Ovary (tissue), 3 donors: ENCODE measurements around the gene FMN1.

ENCODE experiments used
- EP300 ChIP-seq: sonication (generic); formaldehyde crosslinking; IDR thresholded peaks from one replicate; pipeline ENCODE4 v1.6.1; 2017; ENCODE audit warnings: antibody characterized with exemption
- POLR2A ChIP-seq: fragments of 450-650 bp; IDR thresholded peaks from one replicate; pipeline ENCODE4 v1.6.1; 2017; ENCODE audit warnings: antibody characterized with exemption, mild to moderate bottlenecking, moderate library complexity
- TF ChIP-seq, protein P1 (sequence below), 3 donors: fragments of 450-650 bp in 2 of 3; fragments of 200-600 bp in 1 of 3; IDR thresholded peaks; one replicate each; pipeline versions ENCODE4 v1.5.1 to v1.8.0; 2016 to 2022; ENCODE audit warnings: antibody characterized with exemption in 3 of 3, mild to moderate bottlenecking in 1 of 3
- donor health status: DM: no; HTN: no; CAD: no.

DNA sequence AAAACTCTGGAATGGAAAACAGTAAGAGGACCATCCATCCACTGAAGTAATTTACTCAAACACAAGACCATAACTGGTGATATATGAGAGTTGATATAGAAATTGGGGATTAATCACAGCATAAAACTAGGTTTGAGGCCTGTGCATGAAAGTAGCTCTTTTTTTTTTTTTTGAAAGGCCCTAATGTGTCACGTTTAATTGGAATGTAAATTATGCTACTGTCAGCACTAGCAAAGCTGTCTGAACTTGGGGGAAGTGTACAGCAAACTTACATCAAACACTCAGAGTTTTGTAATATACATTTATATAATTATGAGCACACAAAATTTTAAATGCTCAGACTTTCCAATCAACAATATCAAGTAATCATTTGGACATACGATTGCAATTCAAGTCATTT lies 322.6 kb downstream of the FMN1 start:
- TF ChIP-seq POLR2A = no peak
- TF ChIP-seq, protein P1, sequence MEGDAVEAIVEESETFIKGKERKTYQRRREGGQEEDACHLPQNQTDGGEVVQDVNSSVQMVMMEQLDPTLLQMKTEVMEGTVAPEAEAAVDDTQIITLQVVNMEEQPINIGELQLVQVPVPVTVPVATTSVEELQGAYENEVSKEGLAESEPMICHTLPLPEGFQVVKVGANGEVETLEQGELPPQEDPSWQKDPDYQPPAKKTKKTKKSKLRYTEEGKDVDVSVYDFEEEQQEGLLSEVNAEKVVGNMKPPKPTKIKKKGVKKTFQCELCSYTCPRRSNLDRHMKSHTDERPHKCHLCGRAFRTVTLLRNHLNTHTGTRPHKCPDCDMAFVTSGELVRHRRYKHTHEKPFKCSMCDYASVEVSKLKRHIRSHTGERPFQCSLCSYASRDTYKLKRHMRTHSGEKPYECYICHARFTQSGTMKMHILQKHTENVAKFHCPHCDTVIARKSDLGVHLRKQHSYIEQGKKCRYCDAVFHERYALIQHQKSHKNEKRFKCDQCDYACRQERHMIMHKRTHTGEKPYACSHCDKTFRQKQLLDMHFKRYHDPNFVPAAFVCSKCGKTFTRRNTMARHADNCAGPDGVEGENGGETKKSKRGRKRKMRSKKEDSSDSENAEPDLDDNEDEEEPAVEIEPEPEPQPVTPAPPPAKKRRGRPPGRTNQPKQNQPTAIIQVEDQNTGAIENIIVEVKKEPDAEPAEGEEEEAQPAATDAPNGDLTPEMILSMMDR (IDR thresholded peaks at IDR 0.05) = no peak
- no peak for TF ChIP-seq EP300
